HepG2 (cell line): ENCODE results near the gene SERTAD2. TPM values are rescaled to one million over a fixed set of nuclear protein-coding genes. Genes with fewer than 3 reads are reported as not detected.

ENCODE experiments used
- CBFB ChIP-seq: sonication (generic); formaldehyde crosslinking; IDR thresholded peaks from 2 replicates; pipeline ENCODE4 v1.4.0; 2020; ENCODE audit warnings: missing genetic modification reagents
- DDIT3 ChIP-seq: sonication (generic); formaldehyde crosslinking; IDR thresholded peaks from 2 replicates; pipeline ENCODE4 v1.4.0; 2020; ENCODE audit warnings: mild to moderate bottlenecking, missing genetic modification reagents
- FOXA1 ChIP-seq, 2 experiments: fragments of 450-650 bp in 1 of 2; sonication (generic) in 1 of 2; formaldehyde crosslinking in 1 of 2; IDR thresholded peaks; 2 replicates each; pipeline versions ENCODE4 v1.4.0 to v1.6.1; 2016 to 2020; ENCODE audit warnings: missing genetic modification reagents in 1 of 2
- HDAC1 ChIP-seq: sonication (generic); formaldehyde crosslinking; IDR thresholded peaks from 2 replicates; pipeline ENCODE4 v1.5.1; 2020; ENCODE audit warnings: mild to moderate bottlenecking, missing genetic modification reagents
- KLF11 ChIP-seq: IDR thresholded peaks from 2 replicates; pipeline ENCODE4 v1.6.1; 2016; ENCODE audit warnings: missing compliant biosample characterization
- MAFG ChIP-seq: sonication (generic); formaldehyde crosslinking; IDR thresholded peaks from 2 replicates; pipeline ENCODE4 v1.5.1; 2020; ENCODE audit warnings: mild to moderate bottlenecking, missing genetic modification reagents
- MYC ChIP-seq: sonication (generic); formaldehyde crosslinking; IDR thresholded peaks from 2 replicates; pipeline ENCODE4 v1.9.0; 2021; ENCODE audit warnings: missing genetic modification reagents, borderline replicate concordance
- MYNN ChIP-seq: sonication (generic); formaldehyde crosslinking; IDR thresholded peaks from 2 replicates; pipeline ENCODE4 v1.4.0; 2020; ENCODE audit warnings: mild to moderate bottlenecking, low read depth, missing genetic modification reagents
- NPAS2 ChIP-seq: sonication (generic); formaldehyde crosslinking; IDR thresholded peaks from 2 replicates; pipeline ENCODE4 v1.8.0; 2022; ENCODE audit warnings: mild to moderate bottlenecking, missing genetic modification reagents, borderline replicate concordance
- SIX1 ChIP-seq: sonication (generic); formaldehyde crosslinking; IDR thresholded peaks from 2 replicates; pipeline ENCODE4 v1.4.0; 2020; ENCODE audit warnings: missing genetic modification reagents, borderline replicate concordance
- TEF ChIP-seq: sonication (generic); formaldehyde crosslinking; IDR thresholded peaks from 2 replicates; pipeline ENCODE4 v1.5.0; 2020; ENCODE audit warnings: missing genetic modification reagents
- ZBTB20 ChIP-seq: sonication (generic); formaldehyde crosslinking; IDR thresholded peaks from 2 replicates; pipeline ENCODE4 v1.8.1; 2023; ENCODE audit warnings: missing genetic modification reagents, low read depth, mild to moderate bottlenecking, borderline replicate concordance
- ZMAT3 ChIP-seq: sonication (generic); formaldehyde crosslinking; conservative IDR thresholded peaks from 2 replicates; pipeline ENCODE4 v1.7.0; 2021; ENCODE audit warnings: missing genetic modification reagents
- ZNF382 ChIP-seq: sonication (generic); formaldehyde crosslinking; IDR thresholded peaks from 2 replicates; pipeline ENCODE4 v1.5.0; 2020; ENCODE audit warnings: missing genetic modification reagents, mild to moderate bottlenecking, borderline replicate concordance
- ZNF431 ChIP-seq: sonication (generic); formaldehyde crosslinking; IDR thresholded peaks from 2 replicates; pipeline ENCODE4 v1.9.0; 2022; ENCODE audit warnings: missing genetic modification reagents, low read depth, mild to moderate bottlenecking, borderline replicate concordance
- ZNF569 ChIP-seq: sonication (generic); formaldehyde crosslinking; IDR thresholded peaks from 2 replicates; pipeline ENCODE4 v1.5.0; 2020; ENCODE audit warnings: mild to moderate bottlenecking, missing genetic modification reagents, moderate library complexity, borderline replicate concordance
- polyA plus RNA-seq, 8 experiments: library from polyadenylated mRNA; depleted of rRNA in 3 of 8; stranded (reverse) in 7 of 8; unstranded in 1 of 8; fragments of >200 nt; fragmentation: Illumina TruSeq in 4 of 8; extraction: Trizol in 4 of 8; gene quantifications; 2 replicates each; pipeline versions ENCODE4 v1.2.1 to v1.2.3, GENCODE V29; 2011 to 2016; ENCODE audit warnings: low read depth in 4 of 8, missing spikeins in 1 of 8, mixed read lengths in 1 of 8; ENCODE audit not compliant: insufficient read depth in 1 of 8
- total RNA-seq, 5 experiments: library from RNA; depleted of rRNA; stranded (reverse); fragments of >200 nt; fragmentation: Illumina TruSeq; extraction: Trizol; gene quantifications; 2 replicates each; pipeline ENCODE4 v1.2.3, GENCODE V29; 2016; ENCODE audit warnings: low read depth in 1 of 5
- TF ChIP-seq, protein P1 (sequence below): sonication (generic); formaldehyde crosslinking; IDR thresholded peaks from 2 replicates; pipeline ENCODE4 v1.4.0; 2020; ENCODE audit warnings: mild to moderate bottlenecking, missing genetic modification reagents
- TF ChIP-seq, protein P2 (sequence below): sonication (generic); formaldehyde crosslinking; IDR thresholded peaks from 2 replicates; pipeline ENCODE4 v1.4.0; 2020; ENCODE audit warnings: missing genetic modification reagents, borderline replicate concordance

The SERTAD2 gene
- total and polyA plus RNA-seq, 2 of the 13 experiments (the other 11 are each of a cell fraction or from before 2014, with no cell fraction given), result 6.7 to 22.6 TPM

DNA sequence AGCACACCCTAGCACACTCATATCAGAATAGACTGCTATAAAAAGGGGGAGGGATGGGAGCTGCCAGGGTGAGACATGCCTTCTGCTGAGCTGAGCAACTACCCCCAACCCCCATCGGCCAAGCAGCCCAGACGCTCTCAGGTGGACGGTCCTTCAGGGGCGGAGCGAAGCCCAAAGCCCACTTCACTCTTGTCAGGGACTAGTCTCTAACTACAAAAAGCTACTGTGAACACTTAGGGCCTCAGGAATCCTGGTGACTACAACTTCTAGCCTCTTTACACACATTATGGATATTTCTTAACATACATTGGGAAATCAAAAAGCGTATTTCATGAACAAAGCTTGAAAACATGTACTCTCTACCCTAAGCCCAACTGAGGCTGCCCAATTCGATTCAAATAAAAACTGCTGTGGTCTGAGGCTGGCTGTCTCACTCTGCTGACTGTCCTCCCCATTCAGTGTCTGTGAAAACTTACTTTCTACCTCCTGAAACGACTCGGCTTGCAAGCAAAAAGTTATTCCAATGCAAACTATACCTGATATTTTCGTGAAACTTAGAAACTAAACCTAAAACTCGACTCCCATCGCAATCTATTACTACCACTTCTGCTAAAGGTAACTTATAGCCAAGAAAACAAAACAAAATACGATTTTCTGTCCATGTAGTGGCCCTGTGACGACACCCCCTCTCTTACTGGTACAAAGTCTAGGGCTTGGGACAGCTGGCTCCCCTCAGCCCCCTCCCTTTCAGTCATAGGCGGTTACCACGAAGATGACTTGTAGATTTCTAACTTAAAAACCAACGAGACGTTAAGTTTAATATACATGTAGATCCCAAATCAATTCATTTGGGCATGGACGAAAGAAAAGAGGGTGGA is 1.2 kb downstream of the SERTAD2 start (continued):
- TF ChIP-seq, protein P1, sequence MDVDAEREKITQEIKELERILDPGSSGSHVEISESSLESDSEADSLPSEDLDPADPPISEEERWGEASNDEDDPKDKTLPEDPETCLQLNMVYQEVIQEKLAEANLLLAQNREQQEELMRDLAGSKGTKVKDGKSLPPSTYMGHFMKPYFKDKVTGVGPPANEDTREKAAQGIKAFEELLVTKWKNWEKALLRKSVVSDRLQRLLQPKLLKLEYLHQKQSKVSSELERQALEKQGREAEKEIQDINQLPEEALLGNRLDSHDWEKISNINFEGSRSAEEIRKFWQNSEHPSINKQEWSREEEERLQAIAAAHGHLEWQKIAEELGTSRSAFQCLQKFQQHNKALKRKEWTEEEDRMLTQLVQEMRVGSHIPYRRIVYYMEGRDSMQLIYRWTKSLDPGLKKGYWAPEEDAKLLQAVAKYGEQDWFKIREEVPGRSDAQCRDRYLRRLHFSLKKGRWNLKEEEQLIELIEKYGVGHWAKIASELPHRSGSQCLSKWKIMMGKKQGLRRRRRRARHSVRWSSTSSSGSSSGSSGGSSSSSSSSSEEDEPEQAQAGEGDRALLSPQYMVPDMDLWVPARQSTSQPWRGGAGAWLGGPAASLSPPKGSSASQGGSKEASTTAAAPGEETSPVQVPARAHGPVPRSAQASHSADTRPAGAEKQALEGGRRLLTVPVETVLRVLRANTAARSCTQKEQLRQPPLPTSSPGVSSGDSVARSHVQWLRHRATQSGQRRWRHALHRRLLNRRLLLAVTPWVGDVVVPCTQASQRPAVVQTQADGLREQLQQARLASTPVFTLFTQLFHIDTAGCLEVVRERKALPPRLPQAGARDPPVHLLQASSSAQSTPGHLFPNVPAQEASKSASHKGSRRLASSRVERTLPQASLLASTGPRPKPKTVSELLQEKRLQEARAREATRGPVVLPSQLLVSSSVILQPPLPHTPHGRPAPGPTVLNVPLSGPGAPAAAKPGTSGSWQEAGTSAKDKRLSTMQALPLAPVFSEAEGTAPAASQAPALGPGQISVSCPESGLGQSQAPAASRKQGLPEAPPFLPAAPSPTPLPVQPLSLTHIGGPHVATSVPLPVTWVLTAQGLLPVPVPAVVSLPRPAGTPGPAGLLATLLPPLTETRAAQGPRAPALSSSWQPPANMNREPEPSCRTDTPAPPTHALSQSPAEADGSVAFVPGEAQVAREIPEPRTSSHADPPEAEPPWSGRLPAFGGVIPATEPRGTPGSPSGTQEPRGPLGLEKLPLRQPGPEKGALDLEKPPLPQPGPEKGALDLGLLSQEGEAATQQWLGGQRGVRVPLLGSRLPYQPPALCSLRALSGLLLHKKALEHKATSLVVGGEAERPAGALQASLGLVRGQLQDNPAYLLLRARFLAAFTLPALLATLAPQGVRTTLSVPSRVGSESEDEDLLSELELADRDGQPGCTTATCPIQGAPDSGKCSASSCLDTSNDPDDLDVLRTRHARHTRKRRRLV (CRISPR knock-in tag), result no peak
- TF ChIP-seq CBFB (CRISPR knock-in tag) (no peak), TEF (no peak; the same call in 1 of the 2 replicates), SIX1 (CRISPR knock-in tag) (no peak), ZMAT3 (CRISPR knock-in tag) (no peak), MYC (CRISPR knock-in tag) (no peak), HDAC1 (no peak; the same call in 1 of the 2 replicates), ZNF569 (CRISPR knock-in tag) (no peak), ZNF431 (no peak), ZNF382 (CRISPR knock-in tag) (no peak), DDIT3 (CRISPR knock-in tag) (no peak), MAFG (CRISPR knock-in tag) (no peak), ZBTB20 (CRISPR knock-in tag) (0 out of 2 replicates have a peak, but pooled peaks have one; percentile 30), KLF11 (CRISPR knock-in tag) (no peak), NPAS2 (CRISPR knock-in tag) (no peak), FOXA1 (IDR thresholded peaks at IDR 0.05) (no peak), FOXA1 (CRISPR knock-in tag; IDR thresholded peaks at IDR 0.05) (no peak), MYNN (CRISPR knock-in tag) (no peak)
- TF ChIP-seq, protein P2, sequence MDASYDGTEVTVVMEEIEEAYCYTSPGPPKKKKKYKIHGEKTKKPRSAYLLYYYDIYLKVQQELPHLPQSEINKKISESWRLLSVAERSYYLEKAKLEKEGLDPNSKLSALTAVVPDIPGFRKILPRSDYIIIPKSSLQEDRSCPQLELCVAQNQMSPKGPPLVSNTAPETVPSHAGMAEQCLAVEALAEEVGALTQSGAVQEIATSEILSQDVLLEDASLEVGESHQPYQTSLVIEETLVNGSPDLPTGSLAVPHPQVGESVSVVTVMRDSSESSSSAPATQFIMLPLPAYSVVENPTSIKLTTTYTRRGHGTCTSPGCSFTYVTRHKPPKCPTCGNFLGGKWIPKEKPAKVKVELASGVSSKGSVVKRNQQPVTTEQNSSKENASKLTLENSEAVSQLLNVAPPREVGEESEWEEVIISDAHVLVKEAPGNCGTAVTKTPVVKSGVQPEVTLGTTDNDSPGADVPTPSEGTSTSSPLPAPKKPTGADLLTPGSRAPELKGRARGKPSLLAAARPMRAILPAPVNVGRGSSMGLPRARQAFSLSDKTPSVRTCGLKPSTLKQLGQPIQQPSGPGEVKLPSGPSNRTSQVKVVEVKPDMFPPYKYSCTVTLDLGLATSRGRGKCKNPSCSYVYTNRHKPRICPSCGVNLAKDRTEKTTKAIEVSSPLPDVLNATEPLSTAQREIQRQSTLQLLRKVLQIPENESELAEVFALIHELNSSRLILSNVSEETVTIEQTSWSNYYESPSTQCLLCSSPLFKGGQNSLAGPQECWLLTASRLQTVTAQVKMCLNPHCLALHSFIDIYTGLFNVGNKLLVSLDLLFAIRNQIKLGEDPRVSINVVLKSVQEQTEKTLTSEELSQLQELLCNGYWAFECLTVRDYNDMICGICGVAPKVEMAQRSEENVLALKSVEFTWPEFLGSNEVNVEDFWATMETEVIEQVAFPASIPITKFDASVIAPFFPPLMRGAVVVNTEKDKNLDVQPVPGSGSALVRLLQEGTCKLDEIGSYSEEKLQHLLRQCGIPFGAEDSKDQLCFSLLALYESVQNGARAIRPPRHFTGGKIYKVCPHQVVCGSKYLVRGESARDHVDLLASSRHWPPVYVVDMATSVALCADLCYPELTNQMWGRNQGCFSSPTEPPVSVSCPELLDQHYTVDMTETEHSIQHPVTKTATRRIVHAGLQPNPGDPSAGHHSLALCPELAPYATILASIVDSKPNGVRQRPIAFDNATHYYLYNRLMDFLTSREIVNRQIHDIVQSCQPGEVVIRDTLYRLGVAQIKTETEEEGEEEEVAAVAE (CRISPR knock-in tag), result no peak
